PC-3 (cell line): ENCODE measurements around the gene ARSG. TPM values are rescaled to one million over a fixed set of nuclear protein-coding genes. Genes with fewer than 3 reads are reported as not detected.

Source experiments
- ATAC-seq: fragments of 200-7000 bp; cut with Tn5 transposase; 2 replicates; pipeline ENCODE4 v1.9.1; 2020; ENCODE audit warnings: mild to moderate bottlenecking, moderate library complexity
- BruUV-seq: library from RNA; stranded (reverse); fragments of 400-500 nt; replicated peaks from 2 replicates; lab custom pipeline; 2021; lab: Mats Ljungman, UMichigan
- CTCF ChIA-PET: fragments of 300-600 bp; sonication (Branson Sonifier 250); formaldehyde crosslinking; loops from one replicate; lab custom pipeline; 2022; ENCODE audit warnings: antibody characterized with exemption; lab: Charles Lee
- POLR2A ChIA-PET: fragments of 300-600 bp; sonication (Branson Sonifier 250); formaldehyde crosslinking; loops from one replicate; lab custom pipeline; 2022; ENCODE audit warnings: antibody characterized with exemption; ENCODE audit not compliant: unreplicated experiment; lab: Charles Lee
- DNase-seq: peaks from one replicate; pipeline ENCODE4 v3.0.0-alpha.2; 2015
- H2AFZ ChIP-seq: fragments of 300-600 bp; sonication (generic); 2 replicates; pipeline ENCODE4 v1.6.0; 2016; ENCODE audit warnings: antibody characterized with exemption, low read length
- H3F3A ChIP-seq: fragments of 300-600 bp; sonication (generic); one replicate; pipeline ENCODE4 v1.6.0; 2017; ENCODE audit warnings: antibody characterized with exemption, low read length, control low read depth, mild to moderate bottlenecking; ENCODE audit not compliant: unreplicated experiment
- H3K27ac ChIP-seq: fragments of 300-600 bp; sonication (generic); 2 replicates; pipeline ENCODE4 v1.5.1; 2016; ENCODE audit warnings: mild to moderate bottlenecking, low read length
- H3K27me3 ChIP-seq: fragments of 300-600 bp; sonication (generic); 2 replicates; pipeline ENCODE4 v1.6.1; 2016; ENCODE audit warnings: low read length, mixed read lengths
- H3K36me3 ChIP-seq: fragments of 300-600 bp; sonication (generic); 2 replicates; pipeline ENCODE4 v1.6.1; 2016; ENCODE audit warnings: low read depth, mixed run types, low read length, mixed read lengths
- H3K4me1 ChIP-seq: fragments of 300-600 bp; sonication (generic); 2 replicates; pipeline ENCODE4 v1.5.1; 2016; ENCODE audit warnings: low read length; ENCODE audit not compliant: insufficient read depth
- H3K4me2 ChIP-seq: fragments of 300-600 bp; sonication (generic); 2 replicates; pipeline ENCODE4 v1.6.0; 2016; ENCODE audit warnings: low read length
- H3K4me3 ChIP-seq: fragments of 300-600 bp; sonication (generic); 2 replicates; pipeline ENCODE4 v1.5.1; 2016; ENCODE audit warnings: mild to moderate bottlenecking, low read length, mixed read lengths
- H3K79me2 ChIP-seq: fragments of 300-600 bp; sonication (generic); 2 replicates; pipeline ENCODE4 v1.6.1; 2017; ENCODE audit warnings: low read length, mixed read lengths
- H3K9ac ChIP-seq: fragments of 300-600 bp; sonication (generic); 2 replicates; pipeline ENCODE4 v1.6.0; 2016; ENCODE audit warnings: mild to moderate bottlenecking, low read length
- H3K9me2 ChIP-seq: fragments of 300-600 bp; sonication (generic); replicated peaks from 2 replicates; pipeline ENCODE4 v1.6.1; 2016; ENCODE audit warnings: mixed run types, low read length, mixed read lengths
- H3K9me3 ChIP-seq: fragments of 300-600 bp; sonication (generic); 2 replicates; pipeline ENCODE4 v1.6.1; 2016; ENCODE audit warnings: low read length, mixed read lengths
- H4K20me1 ChIP-seq: fragments of 300-600 bp; sonication (generic); 2 replicates; pipeline ENCODE4 v1.6.1; 2016; ENCODE audit warnings: low read length, mixed read lengths
- CTCF ChIP-seq: fragments of 300-600 bp; sonication (generic); conservative IDR thresholded peaks from 2 replicates; pipeline ENCODE4 v1.5.1; 2017; ENCODE audit warnings: antibody characterized with exemption, low read depth, mild to moderate bottlenecking, low read length
- EZH2 ChIP-seq: fragments of 300-600 bp; sonication (generic); IDR thresholded peaks from one replicate; pipeline ENCODE4 v1.6.1; 2017; ENCODE audit warnings: antibody characterized with exemption, mild to moderate bottlenecking, low read length; ENCODE audit not compliant: unreplicated experiment
- EZH2phosphoT487 ChIP-seq: fragments of 300-600 bp; sonication (generic); IDR thresholded peaks from 2 replicates; pipeline ENCODE4 v1.6.1; 2018; ENCODE audit warnings: mild to moderate bottlenecking, antibody characterized with exemption, low read length, borderline replicate concordance
- intact Hi-C: fragments of 100-400 bp; cut with micrococcal nuclease; formaldehyde crosslinking; loops from 2 replicates; pipeline ENCODE4 v1.9.0; 2023
- total RNA-seq: library from RNA; depleted of rRNA; stranded (reverse); fragments of >200 nt; gene quantifications from 2 replicates; pipeline ENCODE4 v1.2.3, GENCODE V29; 2014

ARSG gene
- total RNA-seq, 1 experiment from 2014 or later = 2.1 TPM

- DNase-seq = no peak
- Histone ChIP-seq H3K36me3 (no peaks in the 10 kb centered on the region), H3K9me2 (no peaks in the 10 kb centered on the region), H3K4me1 (peaks cover 2% of the 10 kb centered on the region), H3K27me3 (no peaks in the 10 kb centered on the region; the same call in 1 of the 2 replicates), H2AFZ (no peak overlapping the region), H4K20me1 (no peaks in the 10 kb centered on the region), H3F3A (no peaks in the 10 kb centered on the region), H3K27ac (no peak overlapping the region), H3K9ac (no peak overlapping the region), H3K4me3 (no peak overlapping the region), H3K79me2 (no peaks in the 10 kb centered on the region), H3K9me3 (no peaks in the 10 kb centered on the region), H3K4me2 (no peak overlapping the region)
- ATAC-seq = no peak
- BruUV-seq = no TSS peak
- ChIA-PET CTCF (no interaction called here), POLR2A (no interaction called here)
- TF ChIP-seq EZH2 (no peak), CTCF (no peak), EZH2phosphoT487 (no peak)
- intact Hi-C loops = loop anchor here (1.0 to 2.0 kb wide), 4 partner anchors 27 to 296 kb away; no protein-coding TSS in a partner anchor
These were observed 172.1 kb downstream of the ARSG start for GRCh38 chr17:68463211-68464019.

- no peaks in the 10 kb centered on the region for H3K9me2 ChIP-seq
- H3K36me3 ChIP-seq = no peaks in the 10 kb centered on the region
- DNase-seq (no peak), ATAC-seq (no peak)
- no peaks in the 10 kb centered on the region for H3K79me2 ChIP-seq
- POLR2A ChIA-PET = no interaction called here
- CTCF ChIA-PET = no interaction called here
- no peak overlapping the region for H3K4me2 ChIP-seq
- no peaks in the 10 kb centered on the region for H3F3A ChIP-seq
- H3K27ac ChIP-seq = no peak overlapping the region
- no peaks in the 10 kb centered on the region for H4K20me1 ChIP-seq
- H3K9me3 ChIP-seq = no peaks in the 10 kb centered on the region
- BruUV-seq = no TSS peak
- no peak overlapping the region for H3K4me3 ChIP-seq
- no peaks in the 10 kb centered on the region; the same call in 1 of the 2 replicates for H3K27me3 ChIP-seq
- intact Hi-C loops = loop anchor here (5.0 kb wide), 1 partner anchor 411 kb away; no protein-coding TSS in a partner anchor
- no peak overlapping the region for H2AFZ ChIP-seq
- H3K4me1 ChIP-seq = no peaks in the 10 kb centered on the region
- no peak overlapping the region for H3K9ac ChIP-seq
- TF ChIP-seq CTCF (no peak), EZH2 (no peak), EZH2phosphoT487 (no peak)
These were observed 177.0 kb downstream of the ARSG start for GRCh38 chr17:68468334-68468733.

GRCh38 chr17:68468788-68469187 lies 177.5 kb downstream of the ARSG start:
- no peaks in the 10 kb centered on the region for H4K20me1 ChIP-seq
- DNase-seq (no peak), ATAC-seq (no peak)
- ChIA-PET CTCF (no interaction called here), POLR2A (no interaction called here)
- no peaks in the 10 kb centered on the region for H3K36me3 ChIP-seq
- intact Hi-C loops = loop anchor here (5.0 kb wide), 1 partner anchor 411 kb away; no protein-coding TSS in a partner anchor
- H3K27ac ChIP-seq = no peak overlapping the region
- H3K4me2 ChIP-seq = no peak overlapping the region
- H3K27me3 ChIP-seq = no peaks in the 10 kb centered on the region; the same call in 1 of the 2 replicates
- no TSS peak for BruUV-seq
- no peak overlapping the region for H3K9ac ChIP-seq
- no peak for TF ChIP-seq EZH2phosphoT487
- TF ChIP-seq EZH2 = no peak
- no peak for TF ChIP-seq CTCF
- no peaks in the 10 kb centered on the region for H3K9me3 ChIP-seq
- H2AFZ ChIP-seq = no peak overlapping the region
- no peaks in the 10 kb centered on the region for H3K79me2 ChIP-seq
- H3K4me3 ChIP-seq = no peak overlapping the region
- no peaks in the 10 kb centered on the region for H3K4me1 ChIP-seq
- no peaks in the 10 kb centered on the region for H3F3A ChIP-seq
- H3K9me2 ChIP-seq = no peaks in the 10 kb centered on the region
